H9 (cell line): ENCODE data around the gene CCT7. TPM values are rescaled to one million over a fixed set of nuclear protein-coding genes. Genes with fewer than 3 reads are reported as not detected.

Experiments
- DNase-seq: peaks from one replicate; pipeline ENCODE4 v3.0.0-alpha.2; 2017
- H2AFZ ChIP-seq: one replicate; pipeline ENCODE4 v1.6.1; 2013; ENCODE audit warnings: mild to moderate bottlenecking, low read length, control low read depth, moderate library complexity
- H2AK5ac ChIP-seq: 2 replicates; pipeline ENCODE4 v1.6.1; 2013; ENCODE audit warnings: low read length, control low read depth, mixed read lengths; ENCODE audit not compliant: insufficient read length
- H2BK120ac ChIP-seq: one replicate; pipeline ENCODE4 v1.6.1; 2013; ENCODE audit warnings: low read depth, mild to moderate bottlenecking, low read length, control low read depth, inconsistent platforms; ENCODE audit not compliant: poor library complexity, severe bottlenecking
- H2BK12ac ChIP-seq: 2 replicates; pipeline ENCODE4 v1.6.1; 2013; ENCODE audit warnings: low read length, control low read depth, mixed read lengths, low read depth; ENCODE audit not compliant: insufficient read length
- H2BK15ac ChIP-seq: 2 replicates; pipeline ENCODE4 v1.6.1; 2013; ENCODE audit warnings: low read depth, low read length, control low read depth
- H2BK20ac ChIP-seq: one replicate; pipeline ENCODE4 v1.6.1; 2013; ENCODE audit warnings: low read depth, mild to moderate bottlenecking, low read length, control low read depth, inconsistent platforms; ENCODE audit not compliant: poor library complexity, severe bottlenecking
- H2BK5ac ChIP-seq: 2 replicates; pipeline ENCODE4 v1.6.1; 2013; ENCODE audit warnings: low read length, control low read depth, mixed read lengths; ENCODE audit not compliant: insufficient read length
- H3K14ac ChIP-seq: 2 replicates; pipeline ENCODE4 v1.6.1; 2013; ENCODE audit warnings: low read length, control low read depth; ENCODE audit not compliant: insufficient read depth
- H3K18ac ChIP-seq: 2 replicates; pipeline ENCODE4 v1.6.1; 2013; ENCODE audit warnings: low read depth, mild to moderate bottlenecking, mixed read lengths, low read length, control low read depth; ENCODE audit not compliant: insufficient read length
- H3K23ac ChIP-seq: 2 replicates; pipeline ENCODE4 v1.6.1; 2013; ENCODE audit warnings: low read length, control low read depth, mixed read lengths, low read depth; ENCODE audit not compliant: insufficient read length
- H3K23me2 ChIP-seq: 2 replicates; pipeline ENCODE4 v1.6.1; 2013; ENCODE audit warnings: low read depth, mild to moderate bottlenecking, mixed read lengths, low read length, control low read depth; ENCODE audit not compliant: insufficient read length, poor library complexity, severe bottlenecking
- H3K27ac ChIP-seq: 2 replicates; pipeline ENCODE4 v1.5.1; 2013; ENCODE audit warnings: low read length, control low read depth, mixed read lengths, low read depth; ENCODE audit not compliant: insufficient read length
- H3K27me3 ChIP-seq: 2 replicates; pipeline ENCODE4 v1.6.1; 2013; ENCODE audit warnings: low read length, control low read depth, inconsistent platforms; ENCODE audit not compliant: insufficient read depth
- H3K4ac ChIP-seq: 2 replicates; pipeline ENCODE4 v1.6.1; 2013; ENCODE audit warnings: low read depth, mild to moderate bottlenecking, control low read depth, inconsistent platforms, low read length, moderate library complexity
- H3K4me1 ChIP-seq: 2 replicates; pipeline ENCODE4 v1.6.1; 2013; ENCODE audit warnings: low read length, control low read depth, inconsistent platforms; ENCODE audit not compliant: insufficient read depth
- H3K4me2 ChIP-seq: 2 replicates; pipeline ENCODE4 v1.6.1; 2013; ENCODE audit warnings: low read length, control low read depth, mixed read lengths; ENCODE audit not compliant: insufficient read length, insufficient read depth
- H3K56ac ChIP-seq: 2 replicates; pipeline ENCODE4 v1.6.1; 2013; ENCODE audit warnings: low read depth, mild to moderate bottlenecking, mixed read lengths, low read length, control low read depth; ENCODE audit not compliant: insufficient read length
- H3K79me1 ChIP-seq: 2 replicates; pipeline ENCODE4 v1.6.1; 2013; ENCODE audit warnings: low read depth, mild to moderate bottlenecking, moderate library complexity, low read length, control low read depth, inconsistent platforms; ENCODE audit not compliant: insufficient read depth, poor library complexity, severe bottlenecking
- H3K79me2 ChIP-seq: 2 replicates; pipeline ENCODE4 v1.6.1; 2013; ENCODE audit warnings: low read length, control low read depth, inconsistent platforms; ENCODE audit not compliant: insufficient read depth
- H3K9ac ChIP-seq: 2 replicates; pipeline ENCODE4 v1.6.1; 2013; ENCODE audit warnings: low read length, control low read depth, mixed read lengths; ENCODE audit not compliant: insufficient read length; ENCODE audit errors: extremely low read depth
- H3K9me3 ChIP-seq: one replicate; pipeline ENCODE4 v1.6.1; 2013; ENCODE audit warnings: low read depth, low read length, inconsistent platforms; ENCODE audit not compliant: control insufficient read depth
- H3T11ph ChIP-seq: one replicate; pipeline ENCODE4 v1.6.1; 2013; ENCODE audit warnings: mild to moderate bottlenecking, low read length, control low read depth, inconsistent platforms
- H4K20me1 ChIP-seq: one replicate; pipeline ENCODE4 v1.6.1; 2013; ENCODE audit not compliant: control insufficient read depth, insufficient read length, insufficient read depth
- H4K5ac ChIP-seq: 2 replicates; pipeline ENCODE4 v1.6.1; 2013; ENCODE audit warnings: low read depth, mild to moderate bottlenecking, mixed read lengths, low read length, control low read depth; ENCODE audit not compliant: insufficient read length
- H4K8ac ChIP-seq: replicated peaks from 2 replicates; pipeline ENCODE4 v1.6.1; 2013; ENCODE audit warnings: low read length, control low read depth, mixed read lengths, low read depth; ENCODE audit not compliant: insufficient read length
- H4K91ac ChIP-seq: 2 replicates; pipeline ENCODE4 v1.6.1; 2013; ENCODE audit warnings: low read depth, mild to moderate bottlenecking, moderate library complexity, mixed read lengths, low read length, control low read depth; ENCODE audit not compliant: insufficient read length
- H3K27ac Mint-ChIP-seq, 3 experiments: 2 replicates in 2 of 3; 3 replicates in 1 of 3; pipeline ENCODE4 v1.8.0; 2020 to 2021; ENCODE audit warnings: mixed read lengths in 3 of 3, mild to moderate bottlenecking in 1 of 3, moderate library complexity in 1 of 3
- H3K27me3 Mint-ChIP-seq: 2 replicates; pipeline ENCODE4 v1.8.0; 2021; ENCODE audit warnings: low read depth, mild to moderate bottlenecking, moderate library complexity, mixed read lengths
- H3K36me3 Mint-ChIP-seq, 3 experiments: 2 replicates in 2 of 3; 3 replicates in 1 of 3; pipeline ENCODE4 v1.8.0; 2020 to 2021; ENCODE audit warnings: low read depth in 3 of 3, mixed read lengths in 3 of 3; ENCODE audit not compliant: insufficient read depth in 1 of 3
- H3K4me1 Mint-ChIP-seq, 2 experiments: 2 replicates each; pipeline ENCODE4 v1.8.0; 2020; ENCODE audit warnings: mixed read lengths in 2 of 2
- H3K4me3 Mint-ChIP-seq, 2 experiments: 2 replicates in 1 of 2; 3 replicates in 1 of 2; pipeline ENCODE4 v1.8.0; 2020 to 2021; ENCODE audit warnings: mild to moderate bottlenecking in 2 of 2, mixed read lengths in 2 of 2, moderate library complexity in 1 of 2
- H3K9me3 Mint-ChIP-seq, 2 experiments: 2 replicates in 1 of 2; 3 replicates in 1 of 2; pipeline ENCODE4 v1.8.0; 2020; ENCODE audit warnings: mild to moderate bottlenecking in 2 of 2, mixed read lengths in 2 of 2, moderate library complexity in 1 of 2
- WGBS: extraction: QIAGEN DNeasy Blood & Tissue Kit; methylation state at CpG from one replicate; pipeline ENCODE4 v1.1.7; 2013; ENCODE audit warnings: missing lambda C conversion rate, low lambda C conversion rate, mixed read lengths; ENCODE audit not compliant: insufficient read length; ENCODE audit errors: extremely low coverage; 5-methylcytosine and 5-hydroxymethylcytosine counted together
- total RNA-seq: library from RNA; stranded (reverse); gene quantifications from 2 replicates; pipeline ENCODE4 v1.2.1, GENCODE V29; 2021
- TF ChIP-seq, protein P1 (sequence below): fragments of 200-600 bp; sonication (generic); conservative IDR thresholded peaks from 3 replicates; pipeline ENCODE4 v1.8.0; 2021; ENCODE audit warnings: antibody characterized with exemption, mild to moderate bottlenecking

The CCT7 gene
- total RNA-seq, 1 experiment from 2014 or later = 500 TPM

DNA sequence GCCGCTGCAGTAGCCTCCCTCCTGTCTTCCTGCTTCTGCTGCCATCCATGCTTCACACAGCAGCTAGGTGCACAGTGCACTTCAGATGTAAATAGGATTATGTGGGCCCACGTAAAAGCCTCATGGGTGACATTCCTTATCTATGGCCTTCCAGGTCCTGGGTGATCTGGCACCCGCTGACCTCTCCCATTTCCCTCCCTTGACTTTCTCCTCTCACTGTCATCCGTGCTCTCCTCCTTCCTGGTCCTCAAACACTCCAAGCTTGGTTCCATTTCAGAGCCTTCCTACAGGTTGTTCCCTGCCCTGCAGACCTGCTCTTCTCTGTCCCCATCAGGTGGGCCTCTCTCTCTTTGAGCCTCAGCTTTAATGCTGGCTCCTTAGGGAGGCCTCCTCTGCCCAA is 24.1 kb upstream of the CCT7 start:
- Histone ChIP-seq H4K91ac (no peak overlapping the region), H3K79me2 (peaks cover 2% of the 10 kb centered on the region; the same call in 1 of the 2 replicates), H3K56ac (no peak overlapping the region), H3K9me3 (no peaks in the 10 kb centered on the region), H2AK5ac (no peak overlapping the region), H3T11ph (no peak overlapping the region), H3K27ac (no peak overlapping the region), H2BK20ac (no peak overlapping the region), H2BK120ac (no peak overlapping the region), H3K14ac (no peak overlapping the region), H4K8ac (no peak overlapping the region), H3K23ac (no peak overlapping the region), H4K20me1 (no peaks in the 10 kb centered on the region), H3K9ac (no peak overlapping the region), H3K27me3 (no peaks in the 10 kb centered on the region), H3K18ac (no peak overlapping the region), H3K4me1 (no peaks in the 10 kb centered on the region), H4K5ac (no peak overlapping the region), H2BK5ac (no peak overlapping the region), H2AFZ (no peak overlapping the region), H3K23me2 (no peaks in the 10 kb centered on the region), H2BK12ac (no peak overlapping the region), H3K4me2 (no peak overlapping the region), H3K4ac (no peak overlapping the region), H3K79me1 (no peaks in the 10 kb centered on the region), H2BK15ac (no peak overlapping the region)
- Mint-ChIP-seq H3K4me3 (no peak overlapping the region), H3K36me3 (no peaks in the 10 kb centered on the region; a peak in 1 of 7 replicates), H3K27me3 (peaks cover 25% of the 10 kb centered on the region), H3K9me3 (no peaks in the 10 kb centered on the region), H3K27ac (no peak overlapping the region; a peak in 1 of 7 replicates), H3K4me1 (peaks cover 10 to 25% of the 10 kb centered on the region in 2 experiments)
- no peak for DNase-seq
- TF ChIP-seq, protein P1, sequence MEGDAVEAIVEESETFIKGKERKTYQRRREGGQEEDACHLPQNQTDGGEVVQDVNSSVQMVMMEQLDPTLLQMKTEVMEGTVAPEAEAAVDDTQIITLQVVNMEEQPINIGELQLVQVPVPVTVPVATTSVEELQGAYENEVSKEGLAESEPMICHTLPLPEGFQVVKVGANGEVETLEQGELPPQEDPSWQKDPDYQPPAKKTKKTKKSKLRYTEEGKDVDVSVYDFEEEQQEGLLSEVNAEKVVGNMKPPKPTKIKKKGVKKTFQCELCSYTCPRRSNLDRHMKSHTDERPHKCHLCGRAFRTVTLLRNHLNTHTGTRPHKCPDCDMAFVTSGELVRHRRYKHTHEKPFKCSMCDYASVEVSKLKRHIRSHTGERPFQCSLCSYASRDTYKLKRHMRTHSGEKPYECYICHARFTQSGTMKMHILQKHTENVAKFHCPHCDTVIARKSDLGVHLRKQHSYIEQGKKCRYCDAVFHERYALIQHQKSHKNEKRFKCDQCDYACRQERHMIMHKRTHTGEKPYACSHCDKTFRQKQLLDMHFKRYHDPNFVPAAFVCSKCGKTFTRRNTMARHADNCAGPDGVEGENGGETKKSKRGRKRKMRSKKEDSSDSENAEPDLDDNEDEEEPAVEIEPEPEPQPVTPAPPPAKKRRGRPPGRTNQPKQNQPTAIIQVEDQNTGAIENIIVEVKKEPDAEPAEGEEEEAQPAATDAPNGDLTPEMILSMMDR = no peak
- WGBS = no CpG with 5 or more reads among the region's 4 CpGs
